Stimulated activated CD8-positive, alpha-beta memory T cell treated with anti-CD3 and anti-CD28 coated beads, Interleukin-15, amount 100 ng/mL, for 48 hours (primary cell): ENCODE measurements around the gene CEP120.
"Not testable (repeated sequence)": the region's sequence is repeated elsewhere in the genome, so short reads cannot be mapped to it uniquely, and the experiment has no call there.

Source experiments
- DNase-seq, 2 donors: peaks; one replicate each; pipeline ENCODE4 v3.0.0-alpha.2; 2020; ENCODE audit warnings: low read depth in 2 of 2

The CEP120 gene

GRCh38 chr5:123387313-123387712, 35.9 kb downstream of the CEP120 start:
- no peak for DNase-seq

- DNase-seq: no peak
Observed at GRCh38 chr5:123382252-123382651, 41.0 kb downstream of the CEP120 start.

- DNase-seq: peak in 1 of 2 donors; percentile 0
Observed at GRCh38 chr5:123371575-123372179, 51.5 kb downstream of the CEP120 start.

GRCh38 chr5:123369371-123369968, 53.7 kb downstream of the CEP120 start:
- no peak for DNase-seq

GRCh38 chr5:123367739-123368138, 55.5 kb downstream of the CEP120 start:
- DNase-seq: no peak

GRCh38 chr5:123365156-123365555, 58.0 kb downstream of the CEP120 start:
- DNase-seq: no peak

GRCh38 chr5:123364441-123365155, 58.6 kb downstream of the CEP120 start:
- no peak for DNase-seq

- DNase-seq: no peak
Observed at GRCh38 chr5:123360910-123361309, 62.3 kb downstream of the CEP120 start.

- DNase-seq: no peak
Observed at GRCh38 chr5:123360201-123360571, 63.0 kb downstream of the CEP120 start.

GRCh38 chr5:123359454-123360200, 63.6 kb downstream of the CEP120 start:
- no peak for DNase-seq

GRCh38 chr5:123358751-123359150, 64.5 kb downstream of the CEP120 start:
- no peak for DNase-seq

GRCh38 chr5:123358304-123358703, 64.9 kb downstream of the CEP120 start:
- DNase-seq: no peak

GRCh38 chr5:123351820-123352219, 71.4 kb downstream of the CEP120 start:
- DNase-seq: no peak

GRCh38 chr5:123351240-123351639, 72.0 kb downstream of the CEP120 start:
- no peak for DNase-seq

- DNase-seq: no peak
Observed at GRCh38 chr5:123350742-123351141, 72.5 kb downstream of the CEP120 start.

- DNase-seq: no peak
Observed at GRCh38 chr5:123344816-123345426, 78.3 kb downstream of the CEP120 start.

- no peak for DNase-seq
Observed at GRCh38 chr5:123340928-123341327, 82.3 kb downstream of the CEP120 start.

GRCh38 chr5:123308377-123308776, 114.8 kb downstream of the CEP120 start:
- not testable (repeated sequence) for DNase-seq

GRCh38 chr5:123305751-123306150, 117.5 kb downstream of the CEP120 start:
- no peak for DNase-seq

- no peak for DNase-seq
Observed at GRCh38 chr5:123304777-123305316, 118.4 kb downstream of the CEP120 start.

- DNase-seq: no peak
Observed at GRCh38 chr5:123303802-123304201, 119.4 kb downstream of the CEP120 start.

GRCh38 chr5:123300266-123300665, 122.9 kb downstream of the CEP120 start:
- no peak for DNase-seq
